ENCODE data around the gene ZNF423.
A peak's percentile ranks its signal among the peaks of the same experiment; 100 is the strongest.

ZNF423 gene

DNA sequence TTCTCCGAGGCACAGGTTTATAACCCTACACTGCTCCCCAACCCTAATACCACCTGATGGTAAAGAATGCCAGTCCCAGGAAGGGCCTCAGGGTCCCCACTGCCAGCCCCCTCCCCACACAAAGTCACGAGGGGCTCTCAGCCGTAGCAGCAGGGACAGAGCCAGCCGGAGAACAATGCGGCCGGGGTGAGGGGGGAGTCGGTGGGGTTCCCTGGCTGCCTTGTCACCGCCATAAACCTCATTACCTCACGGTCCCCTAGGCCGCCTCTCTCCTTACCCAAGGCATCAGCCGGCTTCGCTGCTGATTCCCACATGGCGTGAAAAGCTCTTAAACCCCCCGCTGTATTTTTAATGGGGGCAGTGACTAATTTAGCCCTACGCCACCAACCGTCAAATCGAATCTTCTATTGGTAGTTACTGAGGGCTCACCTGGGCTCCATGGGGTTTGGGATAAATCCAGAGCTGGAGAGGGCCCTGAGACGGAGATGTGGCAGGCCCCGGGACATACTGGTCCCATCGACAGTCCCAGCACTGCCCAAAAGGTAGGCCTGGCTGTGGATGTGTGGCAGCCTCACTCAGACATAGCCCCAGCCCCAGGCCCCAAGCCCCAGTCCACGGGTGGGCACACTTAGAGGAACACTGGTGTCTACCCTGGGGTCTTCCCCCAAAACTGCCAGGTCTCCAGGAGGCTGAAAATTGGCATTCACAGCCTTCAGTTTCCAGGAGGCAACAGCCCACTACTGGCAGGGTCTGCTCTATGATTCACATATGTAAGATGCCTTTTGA, 367.0 kb downstream of the ZNF423 start:
- TF ChIP-seq PKNOX1 (IDR thresholded peaks at IDR 0.05) (no peak), ZNF384 (IDR thresholded peaks at IDR 0.05) (no peak), FOXM1 (IDR thresholded peaks at IDR 0.05; ENCODE audit: borderline replicate concordance) (no peak)
- DNase-seq (ENCODE audit: extremely low spot score), result no peak
- POLR2A ChIA-PET, result no interaction called here
- CTCF ChIA-PET, result no interaction called here

GRCh38 chr16:49488336-49488735, 367.6 kb downstream of the ZNF423 start:
- no peak for DNase-seq (ENCODE audit: extremely low spot score)
- CTCF ChIA-PET, result no interaction called here
- no peak for TF ChIP-seq LEF1 (IDR thresholded peaks at IDR 0.05; ENCODE audit: borderline replicate concordance)
- no peak for TF ChIP-seq FOXM1 (IDR thresholded peaks at IDR 0.05; ENCODE audit: borderline replicate concordance)
- no peak for TF ChIP-seq ZNF384 (IDR thresholded peaks at IDR 0.05)
- no peak for TF ChIP-seq SP1 (IDR thresholded peaks at IDR 0.05)
- TF ChIP-seq L3MBTL2 (conservative IDR thresholded peaks at IDR 0.05), result no peak
- no peak for TF ChIP-seq ARNT (IDR thresholded peaks at IDR 0.05)
- TF ChIP-seq FOXA1 (IDR thresholded peaks at IDR 0.05), result no peak
- POLR2A ChIA-PET, result no interaction called here

- no peak for DNase-seq (ENCODE audit: extremely low spot score)
- no peak for TF ChIP-seq NFRKB (IDR thresholded peaks at IDR 0.05)
- TF ChIP-seq ARNT (IDR thresholded peaks at IDR 0.05), result no peak
- no peak for TF ChIP-seq FOXM1 (IDR thresholded peaks at IDR 0.05; ENCODE audit: borderline replicate concordance)
- no peak for TF ChIP-seq BHLHE40 (IDR thresholded peaks at IDR 0.05; ENCODE audit: borderline replicate concordance)
- no peak for TF ChIP-seq TARDBP (IDR thresholded peaks at IDR 0.05)
- TF ChIP-seq HDGF (IDR thresholded peaks at IDR 0.05; ENCODE audit: borderline replicate concordance), result no peak
- no peak for TF ChIP-seq SUZ12 (IDR thresholded peaks at IDR 0.05)
- POLR2A ChIA-PET, result no interaction called here
- CTCF ChIA-PET, result no interaction called here
Measured at GRCh38 chr16:49487746-49488145, 368.2 kb downstream of the ZNF423 start.

DNA sequence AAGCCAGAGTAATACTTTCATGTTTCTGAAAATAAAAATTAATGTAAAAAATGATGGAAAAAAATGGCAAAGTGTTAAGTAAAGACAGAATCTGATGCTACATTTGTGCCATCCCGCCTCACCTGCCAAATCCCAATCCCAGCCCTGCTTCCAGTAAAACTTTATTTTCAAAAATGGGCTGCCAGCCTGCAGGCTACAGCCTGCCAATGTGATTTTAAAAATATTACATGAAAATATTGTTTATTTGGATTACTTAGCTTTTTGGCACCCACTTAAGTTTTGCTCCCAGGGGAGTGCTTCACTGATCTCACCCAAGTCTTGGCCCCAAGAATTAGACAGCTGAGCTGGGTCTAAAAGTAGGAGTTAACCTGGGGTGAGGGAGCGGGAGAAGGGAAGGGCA, 369.5 kb downstream of the ZNF423 start:
- POLR2A ChIA-PET, result no interaction called here
- CTCF ChIA-PET, result no interaction called here
- no peak for DNase-seq (ENCODE audit: extremely low spot score)
- TF ChIP-seq ELF4 (IDR thresholded peaks at IDR 0.05) (no peak), CTBP1 (IDR thresholded peaks at IDR 0.05; ENCODE audit: borderline replicate concordance) (no peak), SUZ12 (IDR thresholded peaks at IDR 0.05) (no peak), TARDBP (IDR thresholded peaks at IDR 0.05) (no peak), BHLHE40 (IDR thresholded peaks at IDR 0.05; ENCODE audit: borderline replicate concordance) (no peak), ARNT (IDR thresholded peaks at IDR 0.05) (no peak)

DNA sequence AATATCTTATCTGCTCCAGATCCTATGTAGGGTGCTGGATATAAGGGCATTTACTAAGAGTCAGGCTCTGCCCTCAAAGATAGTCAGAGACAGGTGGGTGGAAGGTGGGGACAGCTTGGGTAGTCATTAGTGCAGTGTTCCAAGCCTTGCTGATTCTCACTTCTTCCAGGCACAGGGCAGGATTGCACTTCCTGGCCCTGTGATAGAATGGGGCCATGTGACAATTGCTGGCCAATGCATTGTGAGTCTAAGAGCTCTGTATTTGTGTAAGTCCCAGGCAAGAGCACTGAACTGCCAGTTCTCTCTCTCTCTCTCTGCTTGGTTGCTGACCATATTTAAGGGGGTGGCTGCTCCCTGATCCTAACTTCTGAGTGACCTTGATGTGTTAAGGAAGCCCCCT, 370.2 kb downstream of the ZNF423 start:
- no peak for TF ChIP-seq ELF4 (IDR thresholded peaks at IDR 0.05)
- POLR2A ChIA-PET, result no interaction called here
- DNase-seq (ENCODE audit: extremely low spot score), result no peak
- CTCF ChIA-PET, result no interaction called here

- CTCF ChIA-PET, result no interaction called here
Measured at GRCh38 chr16:49484936-49485335, 371.0 kb downstream of the ZNF423 start.

DNA sequence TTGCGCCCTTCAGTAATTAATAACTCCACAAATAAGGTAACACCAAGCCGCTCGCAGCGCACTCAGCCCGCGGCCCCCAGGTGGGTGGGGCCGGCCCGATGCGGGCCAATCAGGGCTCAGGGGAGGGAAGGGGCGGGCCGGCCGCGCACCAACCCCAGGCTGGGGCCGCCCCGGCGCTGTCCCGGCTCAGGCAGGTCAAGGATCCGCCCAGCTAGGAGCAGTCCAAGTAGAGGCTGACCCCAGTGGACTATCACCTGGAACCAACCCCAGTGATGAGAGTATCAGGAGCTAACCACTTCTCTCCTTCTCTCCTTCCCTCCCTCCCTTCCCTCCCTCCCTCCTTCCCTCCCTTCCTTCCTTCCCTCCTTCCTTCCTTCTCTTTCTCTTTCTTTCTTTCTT, 371.5 kb downstream of the ZNF423 start:
- ChIA-PET CTCF (no interaction called here), POLR2A (interaction anchor here (0.7 kb wide), 1 partner anchor 77 kb away, joined by 3 read pairs; no protein-coding TSS in a partner anchor)
- DNase-seq (ENCODE audit: extremely low spot score), result peak; percentile 66

More at GRCh38 chr16:49484936-49485335, 371.0 kb downstream of the ZNF423 start:
- TF ChIP-seq ZNF384 (IDR thresholded peaks at IDR 0.05) (no peak), LEF1 (IDR thresholded peaks at IDR 0.05; ENCODE audit: borderline replicate concordance) (no peak), L3MBTL2 (conservative IDR thresholded peaks at IDR 0.05) (no peak), ELF4 (IDR thresholded peaks at IDR 0.05) (no peak), FOXK2 (IDR thresholded peaks at IDR 0.05) (no peak), SUZ12 (IDR thresholded peaks at IDR 0.05) (no peak), FOXA1 (IDR thresholded peaks at IDR 0.05) (no peak), SP1 (IDR thresholded peaks at IDR 0.05) (no peak), BHLHE40 (IDR thresholded peaks at IDR 0.05; ENCODE audit: borderline replicate concordance) (no peak), TARDBP (IDR thresholded peaks at IDR 0.05) (no peak), CTBP1 (IDR thresholded peaks at IDR 0.05; ENCODE audit: borderline replicate concordance) (no peak), HDGF (IDR thresholded peaks at IDR 0.05; ENCODE audit: borderline replicate concordance) (no peak), NFRKB (IDR thresholded peaks at IDR 0.05) (no peak), PKNOX1 (IDR thresholded peaks at IDR 0.05) (no peak)
- DNase-seq (ENCODE audit: extremely low spot score), result no peak
- POLR2A ChIA-PET, result no interaction called here

More for the DNA sequence above, 371.5 kb downstream of the ZNF423 start:
- TF ChIP-seq SUZ12 (IDR thresholded peaks at IDR 0.05) (no peak), ZNF384 (IDR thresholded peaks at IDR 0.05) (no peak), CTBP1 (IDR thresholded peaks at IDR 0.05; ENCODE audit: borderline replicate concordance) (no peak), FOXK2 (IDR thresholded peaks at IDR 0.05) (no peak), HDGF (IDR thresholded peaks at IDR 0.05; ENCODE audit: borderline replicate concordance) (no peak), BHLHE40 (IDR thresholded peaks at IDR 0.05; ENCODE audit: borderline replicate concordance) (no peak), FOXM1 (IDR thresholded peaks at IDR 0.05; ENCODE audit: borderline replicate concordance) (no peak), SP1 (IDR thresholded peaks at IDR 0.05) (no peak), ELF4 (IDR thresholded peaks at IDR 0.05) (no peak), PKNOX1 (IDR thresholded peaks at IDR 0.05) (no peak), FOXA1 (IDR thresholded peaks at IDR 0.05) (no peak), ARNT (IDR thresholded peaks at IDR 0.05) (no peak)
